ENCODE measurements around the gene CD58.

Gene CD58

GRCh38 chr1:116477429-116477828 lies 93.4 kb downstream of the CD58 start:
- in situ Hi-C loops (cut with HindIII; ENCODE audit: low sequenced_read_pairs): loop anchor here (5.0 kb wide), 1 partner anchor 60 kb away; no protein-coding TSS in a partner anchor

- in situ Hi-C loops (cut with HindIII; ENCODE audit: low sequenced_read_pairs): loop anchor here (5.0 kb wide), 1 partner anchor 59 kb away; no protein-coding TSS in a partner anchor
Observed at GRCh38 chr1:116476321-116476720, 94.5 kb downstream of the CD58 start.

GRCh38 chr1:116475850-116476218 lies 95.0 kb downstream of the CD58 start:
- in situ Hi-C loops (cut with HindIII; ENCODE audit: low sequenced_read_pairs): loop anchor here (5.0 kb wide), 1 partner anchor 59 kb away; no protein-coding TSS in a partner anchor

- in situ Hi-C loops (cut with HindIII; ENCODE audit: low sequenced_read_pairs): loop anchor here (5.0 kb wide), 1 partner anchor 58 kb away; no protein-coding TSS in a partner anchor
Observed at GRCh38 chr1:116474921-116475849, 95.6 kb downstream of the CD58 start.

GRCh38 chr1:116472431-116472961 lies 98.3 kb downstream of the CD58 start:
- in situ Hi-C loops (cut with HindIII; ENCODE audit: low sequenced_read_pairs): no loop called here

- in situ Hi-C loops (cut with HindIII; ENCODE audit: low sequenced_read_pairs): no loop called here
Observed at GRCh38 chr1:116471241-116471640, 99.6 kb downstream of the CD58 start.

- in situ Hi-C loops (cut with HindIII; ENCODE audit: low sequenced_read_pairs): no loop called here
Observed at GRCh38 chr1:116470671-116471070, 100.2 kb downstream of the CD58 start.

- in situ Hi-C loops (cut with HindIII; ENCODE audit: low sequenced_read_pairs): no loop called here
Observed at GRCh38 chr1:116466810-116467557, 103.8 kb downstream of the CD58 start.

- in situ Hi-C loops (cut with HindIII; ENCODE audit: low sequenced_read_pairs): no loop called here
Observed at GRCh38 chr1:116465845-116466685, 104.8 kb downstream of the CD58 start.

- in situ Hi-C loops (cut with HindIII; ENCODE audit: low sequenced_read_pairs): no loop called here
Observed at GRCh38 chr1:116465477-116465844, 105.4 kb downstream of the CD58 start.

Measured in endothelial cell of hepatic sinusoid (primary cell).